Embryonic facial prominence (tissue), 1 donor: Measurements from ENCODE around the gene PSMD5.

Experiments
- DNase-seq: peaks from one replicate; pipeline ENCODE4 v3.0.0-alpha.2; 2016; ENCODE audit errors: extremely low spot score

PSMD5 gene

GRCh38 chr9:120842685-120843485, at the start of gene PSMD5:
Gene PSMD5, minus strand, starts transcription at chr9:120842922. Its CDS starts 13 bp downstream, at chr9:120842909.
- peak; percentile 97 for DNase-seq

- DNase-seq, result no peak
Measured at GRCh38 chr9:120891884-120892747, 49.4 kb upstream of the PSMD5 start.

- no peak for DNase-seq
Measured at GRCh38 chr9:120891245-120891883, 48.6 kb upstream of the PSMD5 start.

GRCh38 chr9:120890320-120891244, 47.9 kb upstream of the PSMD5 start:
- no peak for DNase-seq

- DNase-seq, result no peak
Measured at GRCh38 chr9:120889606-120890271, 47.0 kb upstream of the PSMD5 start.

GRCh38 chr9:120888626-120889025, 45.9 kb upstream of the PSMD5 start:
- no peak for DNase-seq

GRCh38 chr9:120886490-120886967, 43.8 kb upstream of the PSMD5 start:
- no peak for DNase-seq

- no peak for DNase-seq
Measured at GRCh38 chr9:120885958-120886357, 43.2 kb upstream of the PSMD5 start.

GRCh38 chr9:120885457-120885856, 42.7 kb upstream of the PSMD5 start:
- DNase-seq, result no peak

- no peak for DNase-seq
Measured at GRCh38 chr9:120883608-120883996, 40.9 kb upstream of the PSMD5 start.

- no peak for DNase-seq
Measured at GRCh38 chr9:120882935-120883607, 40.3 kb upstream of the PSMD5 start.

GRCh38 chr9:120879446-120879845, 36.7 kb upstream of the PSMD5 start:
- DNase-seq, result no peak

- DNase-seq, result no peak
Measured at GRCh38 chr9:120878188-120879130, 35.7 kb upstream of the PSMD5 start.

GRCh38 chr9:120877276-120878034, 34.7 kb upstream of the PSMD5 start:
- DNase-seq, result no peak

GRCh38 chr9:120876842-120877240, 34.1 kb upstream of the PSMD5 start, which contains the start of gene PHF19:
Gene PHF19, minus strand, starts transcription at chr9:120877188. Its CDS starts 2,447 bp downstream, at chr9:120874741.
- DNase-seq, result no peak

GRCh38 chr9:120875954-120876841, 33.5 kb upstream of the PSMD5 start:
- no peak for DNase-seq

- DNase-seq, result no peak
Measured at GRCh38 chr9:120875643-120875953, 32.9 kb upstream of the PSMD5 start.
